Smooth muscle cell (in vitro differentiated cells): Measurements from ENCODE around the gene SEPTIN3. TPM values are rescaled to one million over a fixed set of nuclear protein-coding genes. Genes with fewer than 3 reads are reported as not detected.

ENCODE experiments used
- DNase-seq: peaks from one replicate; lab custom pipeline; 2025; ENCODE audit not compliant: unreplicated experiment; lab: John Stamatoyannopoulos, UW
- H2AFZ ChIP-seq: fragments of 200-600 bp; sonication (generic); 2 replicates; pipeline ENCODE4 v1.6.0; 2016; ENCODE audit warnings: antibody characterized with exemption, low read depth, mild to moderate bottlenecking
- H3F3A ChIP-seq: fragments of 200-600 bp; sonication (generic); 2 replicates; pipeline ENCODE4 v1.6.0; 2017; ENCODE audit warnings: antibody characterized with exemption, low read depth
- H3K27ac ChIP-seq: fragments of 200-600 bp; sonication (generic); 2 replicates; pipeline ENCODE4 v1.5.1; 2016; ENCODE audit warnings: low read depth, mild to moderate bottlenecking
- H3K27me3 ChIP-seq: fragments of 200-600 bp; sonication (generic); 2 replicates; pipeline ENCODE4 v1.6.1; 2016; ENCODE audit warnings: low read depth, mild to moderate bottlenecking
- H3K36me3 ChIP-seq: fragments of 200-600 bp; sonication (generic); 2 replicates; pipeline ENCODE4 v1.5.1; 2016; ENCODE audit warnings: low read depth
- H3K4me1 ChIP-seq: fragments of 200-600 bp; sonication (generic); 2 replicates; pipeline ENCODE4 v1.5.1; 2016; ENCODE audit warnings: low read depth
- H3K4me2 ChIP-seq: fragments of 200-600 bp; sonication (generic); 2 replicates; pipeline ENCODE4 v1.6.0; 2016; ENCODE audit warnings: mild to moderate bottlenecking
- H3K4me3 ChIP-seq: fragments of 200-600 bp; sonication (generic); 2 replicates; pipeline ENCODE4 v1.5.1; 2016; ENCODE audit warnings: mild to moderate bottlenecking
- H3K79me2 ChIP-seq: fragments of 200-600 bp; sonication (generic); 2 replicates; pipeline ENCODE4 v1.6.0; 2016; ENCODE audit warnings: low read depth, mild to moderate bottlenecking
- H3K9ac ChIP-seq: fragments of 200-600 bp; sonication (generic); 2 replicates; pipeline ENCODE4 v1.6.0; 2016; ENCODE audit warnings: low read depth
- H3K9me3 ChIP-seq: fragments of 200-600 bp; sonication (generic); replicated peaks from 2 replicates; pipeline ENCODE4 v1.5.1; 2016; ENCODE audit warnings: low read depth
- H4K20me1 ChIP-seq: fragments of 200-600 bp; sonication (generic); 2 replicates; pipeline ENCODE4 v1.6.0; 2016; ENCODE audit warnings: low read depth
- CTCF ChIP-seq: fragments of 200-600 bp; sonication (generic); IDR thresholded peaks from 2 replicates; pipeline ENCODE4 v1.5.1; 2017; ENCODE audit warnings: borderline replicate concordance, mild to moderate bottlenecking, antibody characterized with exemption; ENCODE audit not compliant: insufficient read depth, poor library complexity, severe bottlenecking
- WGBS: methylation state at CpG from one replicate; pipeline ENCODE4 v1.1.7; 2016; ENCODE audit warnings: low lambda C conversion rate; 5-methylcytosine and 5-hydroxymethylcytosine counted together
- polyA plus RNA-seq: library from polyadenylated mRNA; unstranded; fragments of >200 nt; fragmentation: Nextera tagmentation; extraction: Ambion mirVana; gene quantifications from 2 replicates; pipeline ENCODE4 v1.2.1, GENCODE V29; 2016
- total RNA-seq: library from RNA; depleted of rRNA; stranded (reverse); fragments of >200 nt; gene quantifications from 2 replicates; pipeline ENCODE4 v1.2.3, GENCODE V29; 2014

The SEPTIN3 gene
- total and polyA plus RNA-seq, 2 experiments from 2014 or later, result 0.99 to 1.1 TPM

GRCh38 chr22:41935015-41935351 lies 34.3 kb upstream of the SEPTIN3 start:
- Histone ChIP-seq H3K9ac (no peak overlapping the region), H3K4me2 (no peak overlapping the region), H3K36me3 (no peaks in the 10 kb centered on the region), H3K4me1 (no peaks in the 10 kb centered on the region), H3K27me3 (no peaks in the 10 kb centered on the region), H3K4me3 (no peak overlapping the region), H3K9me3 (no peaks in the 10 kb centered on the region), H3F3A (peaks cover 2% of the 10 kb centered on the region), H3K79me2 (no peaks in the 10 kb centered on the region), H3K27ac (no peak overlapping the region), H4K20me1 (no peaks in the 10 kb centered on the region), H2AFZ (no peak overlapping the region)
- TF ChIP-seq CTCF, result no peak
- no peak for DNase-seq
- 87% methylated on average over 3 of the region's 4 CpGs for WGBS

- no peak for TF ChIP-seq CTCF
- no peaks in the 10 kb centered on the region for H3K9me3 ChIP-seq
- 95% methylated on average over 9 of the region's 9 CpGs for WGBS
- H3K4me3 ChIP-seq, result no peak overlapping the region
- H3K4me1 ChIP-seq, result no peaks in the 10 kb centered on the region
- H3K9ac ChIP-seq, result no peak overlapping the region
- H3K27ac ChIP-seq, result no peak overlapping the region
- no peaks in the 10 kb centered on the region for H3K79me2 ChIP-seq
- no peak for DNase-seq
- no peaks in the 10 kb centered on the region for H4K20me1 ChIP-seq
- no peaks in the 10 kb centered on the region for H3K27me3 ChIP-seq
- H2AFZ ChIP-seq, result no peak overlapping the region
- peaks cover 7% of the 10 kb centered on the region for H3F3A ChIP-seq
- H3K36me3 ChIP-seq, result no peaks in the 10 kb centered on the region
- H3K4me2 ChIP-seq, result no peak overlapping the region
Measured at GRCh38 chr22:41935509-41935908, 33.7 kb upstream of the SEPTIN3 start.

- H3K79me2 ChIP-seq, result no peaks in the 10 kb centered on the region
- H4K20me1 ChIP-seq, result no peaks in the 10 kb centered on the region
- no peak for TF ChIP-seq CTCF
- H3K4me3 ChIP-seq, result no peak overlapping the region
- H3K9me3 ChIP-seq, result no peaks in the 10 kb centered on the region
- H3K36me3 ChIP-seq, result no peaks in the 10 kb centered on the region
- H3K9ac ChIP-seq, result no peak overlapping the region
- H3K27ac ChIP-seq, result no peak overlapping the region
- WGBS, result 96% methylated on average over 2 of the region's 2 CpGs
- H3F3A ChIP-seq, result peaks cover 7% of the 10 kb centered on the region
- no peak for DNase-seq
- H2AFZ ChIP-seq, result no peak overlapping the region
- no peak overlapping the region for H3K4me2 ChIP-seq
- H3K4me1 ChIP-seq, result no peaks in the 10 kb centered on the region
- H3K27me3 ChIP-seq, result no peaks in the 10 kb centered on the region
Measured at GRCh38 chr22:41936894-41937169, 32.4 kb upstream of the SEPTIN3 start.

GRCh38 chr22:41939981-41940831 lies 29.0 kb upstream of the SEPTIN3 start:
- H3K4me3 ChIP-seq, result no peak overlapping the region
- TF ChIP-seq CTCF, result no peak
- H3F3A ChIP-seq, result peaks cover 7% of the 10 kb centered on the region
- no peaks in the 10 kb centered on the region for H3K36me3 ChIP-seq
- DNase-seq, result no peak
- H3K4me2 ChIP-seq, result no peak overlapping the region
- peak overlapping the region; percentile 74 for H3K27ac ChIP-seq
- WGBS, result 89% methylated on average over 13 of the region's 13 CpGs
- no peaks in the 10 kb centered on the region for H3K4me1 ChIP-seq
- no peaks in the 10 kb centered on the region for H3K9me3 ChIP-seq
- H3K79me2 ChIP-seq, result no peaks in the 10 kb centered on the region
- H3K27me3 ChIP-seq, result no peaks in the 10 kb centered on the region
- H4K20me1 ChIP-seq, result no peaks in the 10 kb centered on the region
- no peak overlapping the region for H3K9ac ChIP-seq
- H2AFZ ChIP-seq, result no peak overlapping the region
